HUES6 (cell line): Measurements from ENCODE around the gene RNF220.

Source experiments
- H3K27ac ChIP-seq: 2 replicates; pipeline ENCODE4 v1.7.0; 2013; ENCODE audit warnings: low read depth, mild to moderate bottlenecking, low read length, inconsistent platforms
- H3K27me3 ChIP-seq: 2 replicates; pipeline ENCODE4 v1.6.1; 2013; ENCODE audit warnings: low read length; ENCODE audit not compliant: control insufficient read depth, insufficient read depth
- H3K36me3 ChIP-seq: 2 replicates; pipeline ENCODE4 v1.6.1; 2013; ENCODE audit warnings: low read length; ENCODE audit not compliant: control insufficient read depth, insufficient read depth
- H3K4me1 ChIP-seq: 2 replicates; pipeline ENCODE4 v1.6.1; 2013; ENCODE audit warnings: low read length; ENCODE audit not compliant: control insufficient read depth, insufficient read depth
- H3K4me3 ChIP-seq: 2 replicates; pipeline ENCODE4 v1.5.1; 2013; ENCODE audit warnings: low read depth, low read length
- H3K9ac ChIP-seq: one replicate; pipeline ENCODE4 v1.6.1; 2013; ENCODE audit warnings: mild to moderate bottlenecking, low read length
- H3K9me3 ChIP-seq: 2 replicates; pipeline ENCODE4 v1.6.1; 2013; ENCODE audit warnings: low read depth, low read length; ENCODE audit not compliant: control insufficient read depth, insufficient read depth

RNF220 gene

DNA sequence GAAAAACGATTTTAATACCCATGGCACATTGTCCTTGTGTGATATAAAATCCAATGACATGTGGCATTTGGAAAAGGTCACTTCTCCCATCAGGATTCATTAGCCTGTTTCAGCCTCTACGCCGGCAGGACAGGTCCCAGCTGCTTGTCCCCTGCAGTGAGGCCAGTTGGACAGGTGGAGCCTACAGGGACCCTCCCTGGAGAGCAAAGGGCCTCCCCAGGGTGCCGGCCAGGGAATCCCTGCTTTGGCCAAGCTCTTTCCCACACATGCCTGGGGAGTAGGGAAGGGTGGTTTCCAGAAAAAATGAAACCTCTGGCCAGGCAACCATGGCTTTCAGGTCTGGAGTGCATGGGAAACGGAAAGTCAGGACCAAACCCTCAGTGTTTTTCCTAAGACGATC, 176.2 kb downstream of the RNF220 start:
- Histone ChIP-seq H3K27ac (no peak overlapping the region), H3K27me3 (peaks cover 9% of the 10 kb centered on the region; the same call in 1 of the 2 replicates), H3K4me1 (peaks cover 17% of the 10 kb centered on the region), H3K9ac (no peak overlapping the region), H3K4me3 (no peak overlapping the region), H3K9me3 (no peaks in the 10 kb centered on the region), H3K36me3 (no peaks in the 10 kb centered on the region)

DNA sequence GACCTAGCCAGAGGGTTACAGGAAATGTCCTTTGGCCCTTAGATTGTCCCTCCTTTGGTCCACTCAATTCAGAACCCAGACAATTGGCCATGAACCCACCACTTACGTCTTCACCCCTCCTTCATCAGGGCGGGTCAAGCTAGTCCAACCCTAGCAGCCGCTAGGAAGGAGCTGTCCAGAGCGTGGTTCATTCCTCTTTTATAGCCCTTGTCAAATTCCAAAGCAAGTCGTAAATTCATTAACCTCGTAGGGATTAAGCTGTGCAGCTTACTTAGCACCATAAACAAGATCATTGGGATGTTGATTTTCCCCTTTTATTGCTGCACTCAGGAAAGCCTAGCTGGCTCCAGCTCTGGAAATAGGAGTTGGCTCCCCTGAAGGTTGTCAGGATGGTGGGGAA, 179.1 kb downstream of the RNF220 start:
- Histone ChIP-seq H3K27ac (no peak overlapping the region), H3K4me3 (no peak overlapping the region), H3K9ac (no peak overlapping the region), H3K27me3 (peaks cover 15% of the 10 kb centered on the region; the same call in 1 of the 2 replicates), H3K9me3 (no peaks in the 10 kb centered on the region), H3K36me3 (no peaks in the 10 kb centered on the region), H3K4me1 (peaks cover 17% of the 10 kb centered on the region)

DNA sequence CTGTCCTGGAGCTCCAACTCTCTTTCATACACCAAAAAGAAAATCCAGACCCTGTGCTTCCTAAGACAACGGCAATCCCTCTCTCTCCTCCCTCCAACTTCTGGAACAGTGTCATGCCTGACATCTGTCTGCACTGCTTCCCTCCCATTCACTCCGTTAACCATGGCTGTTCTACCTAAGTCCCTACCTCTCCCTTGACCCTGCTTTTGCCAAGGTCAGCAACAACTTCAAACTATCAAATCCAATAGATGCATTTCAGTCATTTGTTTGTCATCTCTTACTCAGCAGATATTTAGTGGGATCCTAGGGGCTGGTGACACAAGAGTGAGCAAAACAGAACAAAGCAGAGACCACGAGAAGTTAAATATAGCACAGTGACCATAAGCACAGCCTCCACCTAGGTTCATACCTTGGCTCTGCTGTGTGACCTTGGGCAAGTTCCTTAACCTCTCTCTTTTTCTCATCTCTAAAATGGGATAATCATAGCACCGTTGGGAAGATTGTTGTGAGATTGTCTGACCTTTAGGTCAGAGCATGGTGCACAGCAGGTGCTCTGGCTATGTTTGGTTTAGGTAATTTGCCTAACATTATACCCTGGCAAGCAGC, 180.4 kb downstream of the RNF220 start:
- Histone ChIP-seq H3K4me1 (peaks cover 17% of the 10 kb centered on the region), H3K27ac (no peak overlapping the region), H3K27me3 (peaks cover 15% of the 10 kb centered on the region; the same call in 1 of the 2 replicates), H3K9ac (no peak overlapping the region), H3K9me3 (no peaks in the 10 kb centered on the region), H3K4me3 (no peak overlapping the region), H3K36me3 (no peaks in the 10 kb centered on the region)

DNA sequence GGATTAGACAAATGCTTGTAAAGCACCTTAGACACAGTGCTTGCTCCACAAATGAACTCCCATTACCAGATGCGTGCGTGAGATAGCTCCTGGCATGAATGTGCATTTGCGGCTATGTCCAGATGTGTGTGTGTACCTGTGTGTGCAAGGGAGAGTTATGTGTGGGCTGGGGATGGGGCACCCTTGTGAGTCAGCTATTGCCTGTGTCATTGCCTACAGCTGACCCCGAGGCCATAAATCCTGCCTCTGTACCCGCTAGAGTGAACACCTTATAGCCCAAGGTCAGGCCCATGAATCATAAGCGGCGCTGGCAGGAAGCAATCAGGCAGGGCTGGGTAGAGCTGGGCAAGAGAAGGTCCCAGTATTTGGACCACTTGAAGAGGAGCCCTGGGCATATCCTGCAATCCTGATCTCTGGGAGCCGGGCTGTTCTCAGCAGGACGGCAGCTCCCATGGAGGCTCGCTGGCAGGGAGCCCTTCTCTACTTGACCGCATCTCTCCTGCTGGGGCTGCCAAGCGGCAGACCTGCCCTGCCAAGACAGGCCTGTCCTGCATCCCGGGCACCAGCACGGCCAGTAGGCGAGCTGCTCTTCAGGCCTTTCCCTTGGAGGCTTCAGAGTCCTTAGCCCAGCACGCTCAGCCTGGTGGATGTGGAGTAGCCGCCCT, 182.9 kb downstream of the RNF220 start:
- Histone ChIP-seq H3K36me3 (no peaks in the 10 kb centered on the region), H3K27me3 (peaks cover 12% of the 10 kb centered on the region; the same call in 1 of the 2 replicates), H3K4me1 (peaks cover 30% of the 10 kb centered on the region), H3K9ac (no peak overlapping the region), H3K27ac (no peak overlapping the region), H3K4me3 (no peak overlapping the region), H3K9me3 (no peaks in the 10 kb centered on the region)

DNA sequence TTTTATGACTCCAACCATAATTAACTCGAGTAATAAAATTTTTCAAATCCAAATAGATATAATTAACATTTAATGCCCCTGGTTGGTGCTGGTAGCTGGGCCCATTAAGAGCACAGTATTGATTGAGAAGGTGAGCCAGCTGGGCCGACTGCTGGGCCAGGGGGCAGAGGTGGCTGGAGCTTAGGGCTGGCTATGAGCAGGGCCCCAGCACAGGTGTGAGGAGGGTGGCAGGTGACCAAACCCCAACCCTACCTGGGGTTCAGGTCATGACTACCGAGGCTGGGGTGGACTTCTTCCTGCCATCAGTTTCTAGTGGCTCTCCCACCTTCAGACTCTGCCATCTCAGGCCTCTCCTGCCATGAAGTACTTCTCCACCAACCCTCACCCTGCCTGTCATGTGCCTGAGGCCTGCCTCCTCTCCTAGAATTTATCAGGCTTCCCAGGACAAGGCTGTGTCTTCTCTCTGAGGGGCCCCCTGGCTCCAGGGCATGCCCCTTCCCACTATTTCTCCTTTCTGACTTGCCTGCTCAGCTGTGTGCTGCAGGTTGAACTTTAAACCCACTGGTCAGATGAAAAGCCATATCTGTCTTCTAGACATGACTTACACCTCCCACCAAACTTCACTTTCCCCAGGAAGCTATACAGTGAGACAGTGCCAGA, 183.6 kb downstream of the RNF220 start:
- peaks cover 31% of the 10 kb centered on the region for H3K4me1 ChIP-seq

DNA sequence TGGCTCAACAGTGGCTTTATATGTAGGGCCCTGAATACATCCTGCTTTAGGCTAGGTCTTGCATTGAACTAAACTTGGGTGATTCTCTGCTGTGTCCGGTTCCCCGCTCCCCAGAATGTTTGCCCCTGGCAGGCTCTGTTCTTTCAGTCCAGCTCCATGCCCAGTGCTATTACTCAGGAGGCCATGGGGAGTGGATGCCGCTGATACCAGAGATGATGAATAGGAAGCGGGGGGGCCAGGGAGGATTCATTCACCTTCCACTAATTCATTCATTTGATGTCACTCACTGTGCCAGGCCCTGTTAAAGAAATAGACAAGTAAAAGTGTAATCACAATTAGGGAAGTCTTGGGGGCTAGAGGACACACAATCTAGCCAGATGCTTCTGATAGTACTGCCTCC, 185.4 kb downstream of the RNF220 start:
- H3K36me3 ChIP-seq: no peaks in the 10 kb centered on the region
- no peak overlapping the region for H3K27ac ChIP-seq
- H3K4me1 ChIP-seq: peaks cover 33% of the 10 kb centered on the region
- H3K9me3 ChIP-seq: no peaks in the 10 kb centered on the region
- peaks cover 12% of the 10 kb centered on the region; the same call in 1 of the 2 replicates for H3K27me3 ChIP-seq
- no peak overlapping the region for H3K4me3 ChIP-seq
- no peak overlapping the region for H3K9ac ChIP-seq

More for the DNA sequence above, 183.6 kb downstream of the RNF220 start:
- H3K27ac ChIP-seq: no peak overlapping the region
- peaks cover 12% of the 10 kb centered on the region; the same call in 1 of the 2 replicates for H3K27me3 ChIP-seq
- H3K36me3 ChIP-seq: no peaks in the 10 kb centered on the region
- no peak overlapping the region for H3K9ac ChIP-seq
- H3K4me3 ChIP-seq: no peak overlapping the region
- H3K9me3 ChIP-seq: no peaks in the 10 kb centered on the region

DNA sequence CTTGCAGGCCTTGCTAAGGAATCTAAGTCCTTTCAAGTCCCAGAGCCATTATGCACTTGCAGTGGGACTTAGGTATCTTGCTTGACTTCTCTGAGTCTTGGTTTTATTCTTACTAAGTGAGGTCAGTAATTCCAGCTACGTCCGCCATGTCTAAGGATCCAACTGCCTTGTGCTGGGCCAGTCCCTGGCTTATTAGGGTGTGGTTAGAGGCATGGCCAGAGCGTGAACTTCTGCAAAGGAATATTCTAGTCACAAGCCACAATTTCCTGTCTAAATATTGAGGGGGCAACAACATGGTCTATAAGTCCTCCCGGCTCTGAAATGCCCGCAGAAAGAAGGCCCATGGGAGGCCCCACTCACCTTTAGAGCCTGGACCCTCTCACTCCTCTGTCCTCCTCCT, 186.3 kb downstream of the RNF220 start:
- Histone ChIP-seq H3K4me1 (peaks cover 30% of the 10 kb centered on the region), H3K9ac (no peak overlapping the region), H3K9me3 (no peaks in the 10 kb centered on the region), H3K27me3 (peaks cover 4% of the 10 kb centered on the region; the same call in 1 of the 2 replicates), H3K27ac (no peak overlapping the region), H3K36me3 (no peaks in the 10 kb centered on the region), H3K4me3 (no peak overlapping the region)

DNA sequence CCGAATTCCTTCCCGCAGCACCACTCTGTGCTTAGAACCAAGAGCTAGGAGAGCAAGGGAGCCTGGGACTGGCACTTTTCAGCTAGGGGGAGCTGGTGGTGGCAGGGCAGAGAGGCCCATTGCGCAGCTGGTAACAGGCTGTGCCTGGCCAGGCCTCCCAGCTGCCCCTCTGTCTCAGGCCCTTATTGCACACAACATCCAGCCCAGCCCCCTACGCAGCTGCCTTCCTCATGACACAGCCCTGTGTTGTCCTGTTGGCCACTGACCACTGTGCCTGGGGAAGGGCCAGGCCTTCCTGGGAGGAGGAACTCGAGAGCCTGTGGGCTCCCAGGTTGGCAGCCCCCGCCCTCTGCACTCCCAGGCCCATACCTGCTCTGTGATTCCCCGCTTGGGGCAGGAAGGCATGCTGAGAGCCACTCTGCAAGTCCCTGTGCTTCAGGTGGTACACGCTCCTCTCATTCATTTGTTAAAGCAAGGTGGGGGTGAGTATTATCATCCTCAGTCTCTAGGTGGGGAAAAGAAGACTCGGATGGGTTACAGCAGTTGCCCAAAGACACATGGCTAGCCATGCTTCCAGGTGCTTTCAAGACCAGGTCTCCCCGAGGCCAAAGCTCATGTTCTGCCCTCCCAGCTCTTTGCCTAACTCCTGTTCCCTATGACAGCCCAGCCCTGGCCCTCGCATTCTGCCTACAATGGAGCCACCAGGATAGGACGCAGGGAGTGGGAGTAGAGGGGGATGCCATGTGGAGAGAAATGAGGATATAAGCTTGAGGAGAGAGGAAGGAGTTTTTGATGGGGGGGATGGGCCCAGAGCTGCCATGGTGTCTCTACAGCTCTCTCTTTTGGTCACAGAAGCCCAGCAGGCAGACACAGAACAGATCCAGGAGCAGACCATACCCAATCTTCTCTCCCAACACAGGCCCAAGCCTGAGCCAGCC, 187.4 kb downstream of the RNF220 start:
- no peak overlapping the region for H3K4me3 ChIP-seq
- no peaks in the 10 kb centered on the region; the same call in 1 of the 2 replicates for H3K27me3 ChIP-seq
- H3K36me3 ChIP-seq: no peaks in the 10 kb centered on the region
- H3K9ac ChIP-seq: no peak overlapping the region
- H3K4me1 ChIP-seq: peaks cover 30% of the 10 kb centered on the region
- H3K27ac ChIP-seq: no peak overlapping the region
- no peaks in the 10 kb centered on the region for H3K9me3 ChIP-seq

DNA sequence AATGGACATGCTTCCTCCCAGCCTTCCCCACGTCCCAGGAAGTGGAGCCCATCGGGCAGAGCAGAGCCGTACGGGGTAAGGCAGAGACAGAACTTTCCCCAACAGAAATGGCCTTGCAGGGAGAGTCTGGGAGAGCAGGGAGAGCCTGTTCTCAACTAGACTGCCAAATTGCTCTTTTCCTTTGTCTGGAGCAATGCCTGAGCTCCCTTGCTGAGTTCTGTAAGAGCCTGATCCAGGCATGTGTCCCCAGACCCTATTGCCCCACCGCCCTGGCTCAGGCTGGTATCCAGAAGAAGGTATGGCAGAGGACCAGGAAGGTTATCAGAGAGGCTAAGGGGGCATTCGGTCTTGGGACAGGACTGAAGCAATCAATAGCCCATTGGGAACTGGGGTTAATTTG, 189.3 kb downstream of the RNF220 start:
- H3K27me3 ChIP-seq: no peaks in the 10 kb centered on the region; the same call in 1 of the 2 replicates
- no peak overlapping the region for H3K4me3 ChIP-seq
- no peak overlapping the region for H3K9ac ChIP-seq
- H3K4me1 ChIP-seq: peaks cover 23% of the 10 kb centered on the region
- no peak overlapping the region for H3K27ac ChIP-seq
- H3K36me3 ChIP-seq: no peaks in the 10 kb centered on the region
- H3K9me3 ChIP-seq: no peaks in the 10 kb centered on the region

DNA sequence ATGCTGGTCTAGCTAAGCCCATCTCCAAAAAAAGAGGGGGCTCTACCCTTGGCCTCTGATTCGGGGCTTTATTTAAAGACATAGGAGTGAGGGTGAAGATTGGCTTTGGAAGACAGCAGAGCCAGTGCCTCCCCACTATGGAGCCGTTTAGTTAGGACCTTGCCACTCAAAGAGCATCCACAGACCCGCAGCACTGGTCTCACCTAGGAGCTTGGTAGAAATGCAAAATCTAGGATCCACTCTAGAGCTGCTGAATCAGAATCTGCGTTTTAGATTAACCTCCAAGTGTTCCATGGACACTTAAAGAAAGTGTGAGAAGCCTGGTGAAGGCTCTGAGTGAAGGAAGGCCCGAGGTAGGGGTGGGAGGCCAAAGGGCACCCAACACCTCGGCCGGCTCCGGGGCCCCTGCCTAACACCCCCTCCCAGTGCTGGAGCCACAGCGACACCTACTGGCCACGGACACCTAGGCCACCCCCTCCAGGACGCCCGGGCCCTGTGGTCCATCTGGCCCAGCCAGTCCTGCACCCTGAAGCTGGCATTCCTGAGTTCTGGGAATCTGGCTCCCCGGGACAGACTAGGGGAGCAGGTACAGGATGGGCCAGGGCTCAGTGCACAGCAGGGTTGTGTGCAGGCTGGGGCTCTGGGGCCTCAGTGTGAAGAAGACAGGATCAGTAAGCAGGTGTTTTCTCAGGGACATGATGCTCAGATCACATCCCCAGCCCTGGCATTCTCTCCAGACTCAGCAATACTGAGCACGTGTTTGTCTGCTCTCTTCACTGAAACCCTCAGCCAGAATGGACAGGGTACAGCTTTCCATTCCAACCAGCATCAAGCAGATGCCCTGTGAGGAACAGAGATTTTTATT, 190.0 kb downstream of the RNF220 start:
- no peak overlapping the region for H3K27ac ChIP-seq
- H3K36me3 ChIP-seq: no peaks in the 10 kb centered on the region
- no peak overlapping the region for H3K4me3 ChIP-seq
- no peaks in the 10 kb centered on the region for H3K9me3 ChIP-seq
- peaks cover 23% of the 10 kb centered on the region for H3K4me1 ChIP-seq
- H3K27me3 ChIP-seq: peaks cover 4% of the 10 kb centered on the region
- H3K9ac ChIP-seq: no peak overlapping the region
